HepG2 (cell line): ENCODE data around the gene PET100. TPM values are rescaled to one million over a fixed set of nuclear protein-coding genes. Genes with fewer than 3 reads are reported as not detected.

Source experiments
- CBX5 ChIP-seq: sonication (generic); formaldehyde crosslinking; IDR thresholded peaks from 2 replicates; pipeline ENCODE4 v1.4.0; 2020; ENCODE audit warnings: missing genetic modification reagents, borderline replicate concordance
- ELF1 ChIP-seq: sonication (generic); formaldehyde crosslinking; IDR thresholded peaks from 2 replicates; pipeline ENCODE4 v1.4.0; 2020; ENCODE audit warnings: missing genetic modification reagents
- FOXA3 ChIP-seq: IDR thresholded peaks from 2 replicates; pipeline ENCODE4 v1.6.1; 2016; ENCODE audit warnings: missing genetic modification reagents, missing compliant biosample characterization
- HDAC1 ChIP-seq: sonication (generic); formaldehyde crosslinking; IDR thresholded peaks from 2 replicates; pipeline ENCODE4 v1.5.1; 2020; ENCODE audit warnings: mild to moderate bottlenecking, missing genetic modification reagents
- HNRNPH1 ChIP-seq: fragments of 200-400 bp; formaldehyde crosslinking; optimal IDR thresholded peaks from 2 replicates; pipeline ENCODE3; 2017; ENCODE audit warnings: mild to moderate bottlenecking, low read depth, low read length
- HNRNPLL ChIP-seq: fragments of 200-400 bp; formaldehyde crosslinking; IDR thresholded peaks from 2 replicates; pipeline ENCODE4 v1.6.1; 2017; ENCODE audit warnings: mild to moderate bottlenecking, low read depth, low read length; ENCODE audit not compliant: poor library complexity, severe bottlenecking
- ISL2 ChIP-seq: sonication (generic); formaldehyde crosslinking; IDR thresholded peaks from 2 replicates; pipeline ENCODE4 v1.5.0; 2020; ENCODE audit warnings: missing genetic modification reagents
- KLF13 ChIP-seq: sonication (generic); formaldehyde crosslinking; IDR thresholded peaks from 2 replicates; pipeline ENCODE4 v1.4.0; 2020; ENCODE audit warnings: mild to moderate bottlenecking, missing genetic modification reagents
- MLX ChIP-seq: IDR thresholded peaks from 2 replicates; pipeline ENCODE4 v1.6.1; 2016
- PRPF4 ChIP-seq: fragments of 200-400 bp; formaldehyde crosslinking; IDR thresholded peaks from 2 replicates; pipeline ENCODE4 v1.6.1; 2016; ENCODE audit warnings: low read length, low read depth; ENCODE audit not compliant: poor library complexity, severe bottlenecking
- RFXANK ChIP-seq: IDR thresholded peaks from 2 replicates; pipeline ENCODE4 v1.6.1; 2016
- SMAD1 ChIP-seq: sonication (generic); formaldehyde crosslinking; IDR thresholded peaks from 2 replicates; pipeline ENCODE4 v1.4.0; 2020; ENCODE audit warnings: missing genetic modification reagents, low read depth, mild to moderate bottlenecking, borderline replicate concordance
- SNAPC5 ChIP-seq: sonication (generic); formaldehyde crosslinking; IDR thresholded peaks from 2 replicates; pipeline ENCODE4 v1.8.1; 2023; ENCODE audit warnings: mild to moderate bottlenecking, missing genetic modification reagents, borderline replicate concordance
- STAT6 ChIP-seq: sonication (generic); formaldehyde crosslinking; IDR thresholded peaks from 2 replicates; pipeline ENCODE4 v1.4.0; 2020; ENCODE audit warnings: missing genetic modification reagents, mild to moderate bottlenecking, borderline replicate concordance
- ZFP36L1 ChIP-seq: sonication (generic); formaldehyde crosslinking; IDR thresholded peaks from 2 replicates; pipeline ENCODE4 v1.8.0; 2022; ENCODE audit warnings: mild to moderate bottlenecking, missing genetic modification reagents, moderate library complexity
- ZGPAT ChIP-seq: IDR thresholded peaks from 2 replicates; pipeline ENCODE4 v1.6.1; 2016; ENCODE audit warnings: mild to moderate bottlenecking
- ZNF326 ChIP-seq: sonication (generic); formaldehyde crosslinking; IDR thresholded peaks from 2 replicates; pipeline ENCODE4 v1.4.0; 2020; ENCODE audit warnings: missing genetic modification reagents, borderline replicate concordance
- ZNF569 ChIP-seq: sonication (generic); formaldehyde crosslinking; IDR thresholded peaks from 2 replicates; pipeline ENCODE4 v1.5.0; 2020; ENCODE audit warnings: mild to moderate bottlenecking, missing genetic modification reagents, moderate library complexity, borderline replicate concordance
- ZNF574 ChIP-seq: sonication (generic); formaldehyde crosslinking; IDR thresholded peaks from 2 replicates; pipeline ENCODE4 v1.4.0; 2020; ENCODE audit warnings: missing genetic modification reagents
- ZNF605 ChIP-seq: sonication (generic); formaldehyde crosslinking; IDR thresholded peaks from 2 replicates; pipeline ENCODE4 v1.8.0; 2022; ENCODE audit warnings: mild to moderate bottlenecking, missing genetic modification reagents
- ZNF678 ChIP-seq: sonication (generic); formaldehyde crosslinking; IDR thresholded peaks from 2 replicates; pipeline ENCODE4 v1.4.0; 2020; ENCODE audit warnings: mild to moderate bottlenecking, missing genetic modification reagents
- polyA plus RNA-seq, 8 experiments: library from polyadenylated mRNA; depleted of rRNA in 3 of 8; stranded (reverse) in 7 of 8; unstranded in 1 of 8; fragments of >200 nt; fragmentation: Illumina TruSeq in 4 of 8; extraction: Trizol in 4 of 8; gene quantifications; 2 replicates each; pipeline versions ENCODE4 v1.2.1 to v1.2.3, GENCODE V29; 2011 to 2016; ENCODE audit warnings: low read depth in 4 of 8, missing spikeins in 1 of 8, mixed read lengths in 1 of 8; ENCODE audit not compliant: insufficient read depth in 1 of 8
- total RNA-seq, 5 experiments: library from RNA; depleted of rRNA; stranded (reverse); fragments of >200 nt; fragmentation: Illumina TruSeq; extraction: Trizol; gene quantifications; 2 replicates each; pipeline ENCODE4 v1.2.3, GENCODE V29; 2016; ENCODE audit warnings: low read depth in 1 of 5

PET100 gene
- total and polyA plus RNA-seq, 2 of the 13 experiments (the other 11 are each of a cell fraction or from before 2014, with no cell fraction given): 22.3 to 66.5 TPM

- TF ChIP-seq SNAPC5 (CRISPR knock-in tag): no peak
- no peak for TF ChIP-seq PRPF4
- peak; percentile 79 for TF ChIP-seq ELF1 (CRISPR knock-in tag)
- peak; percentile 91 for TF ChIP-seq HDAC1
- peak; percentile 86; the same call in 1 of the 2 replicates for TF ChIP-seq CBX5
- TF ChIP-seq KLF13 (CRISPR knock-in tag): no peak
- no peak for TF ChIP-seq SMAD1 (CRISPR knock-in tag)
- peak; percentile 58 for TF ChIP-seq ZNF574
- no peak for TF ChIP-seq ZNF569 (CRISPR knock-in tag)
- TF ChIP-seq ZNF326 (CRISPR knock-in tag): no peak
- TF ChIP-seq ZGPAT (CRISPR knock-in tag): peak; percentile 91
- TF ChIP-seq HNRNPLL: peak; percentile 37
- TF ChIP-seq ZNF678 (CRISPR knock-in tag): no peak
- no peak for TF ChIP-seq RFXANK (CRISPR knock-in tag)
- TF ChIP-seq MLX (CRISPR knock-in tag): peak; percentile 75
- TF ChIP-seq ISL2 (CRISPR knock-in tag): peak; percentile 89
- peak; percentile 77 for TF ChIP-seq ZNF605 (CRISPR knock-in tag)
- no peak for TF ChIP-seq ZFP36L1
- peak; percentile 94 for TF ChIP-seq FOXA3 (CRISPR knock-in tag)
- peak; percentile 67; the same call in 1 of the 2 replicates for TF ChIP-seq STAT6 (CRISPR knock-in tag)
- TF ChIP-seq HNRNPH1: no peak
Measured at GRCh38 chr19:7652061-7652641, 22.6 kb downstream of the PET100 start (continued).
